ENCODE measurements around the gene UBE2R2.
"Not testable (repeated sequence)": the region's sequence is repeated elsewhere in the genome, so short reads cannot be mapped to it uniquely, and the experiment has no call there.

UBE2R2 gene

GRCh38 chr9:33816327-33817252 lies at the start of gene UBE2R2:
UBE2R2 (plus strand) TSS chr9:33817160; CDS start chr9:33817758, 598 bp downstream.
- peak; percentile 77 for DNase-seq

- not testable (repeated sequence) for DNase-seq
Observed at GRCh38 chr9:33770156-33770880, 46.6 kb upstream of the UBE2R2 start.

- DNase-seq, result not testable (repeated sequence)
Observed at GRCh38 chr9:33773135-33773534, 43.8 kb upstream of the UBE2R2 start.

GRCh38 chr9:33774074-33774659 lies 42.8 kb upstream of the UBE2R2 start:
- not testable (repeated sequence) for DNase-seq

GRCh38 chr9:33776578-33776977 lies 40.4 kb upstream of the UBE2R2 start:
- no peak for DNase-seq

- no peak for DNase-seq
Observed at GRCh38 chr9:33778700-33779351, 38.1 kb upstream of the UBE2R2 start.

- no peak for DNase-seq
Observed at GRCh38 chr9:33780276-33780675, 36.7 kb upstream of the UBE2R2 start.

GRCh38 chr9:33781736-33782135 lies 35.2 kb upstream of the UBE2R2 start:
- no peak for DNase-seq

- DNase-seq, result no peak
Observed at GRCh38 chr9:33782395-33783152, 34.4 kb upstream of the UBE2R2 start.

GRCh38 chr9:33785914-33786313 lies 31.0 kb upstream of the UBE2R2 start:
- DNase-seq, result no peak

- no peak for DNase-seq
Observed at GRCh38 chr9:33786681-33787080, 30.3 kb upstream of the UBE2R2 start.

GRCh38 chr9:33787839-33788238 lies 29.1 kb upstream of the UBE2R2 start:
- no peak for DNase-seq

GRCh38 chr9:33789429-33789828 lies 27.5 kb upstream of the UBE2R2 start:
- not testable (repeated sequence) for DNase-seq

GRCh38 chr9:33791117-33791516 lies 25.8 kb upstream of the UBE2R2 start:
- DNase-seq, result no peak

- not testable (repeated sequence) for DNase-seq
Observed at GRCh38 chr9:33793496-33793895, 23.5 kb upstream of the UBE2R2 start.

- DNase-seq, result no peak
Observed at GRCh38 chr9:33794560-33794959, 22.4 kb upstream of the UBE2R2 start.

GRCh38 chr9:33795281-33795680 lies 21.7 kb upstream of the UBE2R2 start, which contains the start of gene PRSS3:
PRSS3 (plus strand) TSS chr9:33795561; CDS start chr9:33795574, 13 bp downstream.
- no peak for DNase-seq

GRCh38 chr9:33795819-33796218 lies 21.1 kb upstream of the UBE2R2 start:
- DNase-seq, result no peak

GRCh38 chr9:33796679-33797078 lies 20.3 kb upstream of the UBE2R2 start:
- not testable (repeated sequence) for DNase-seq

GRCh38 chr9:33797837-33798236 lies 19.1 kb upstream of the UBE2R2 start:
- no peak for DNase-seq

GRCh38 chr9:33798545-33798944 lies 18.4 kb upstream of the UBE2R2 start:
- DNase-seq, result no peak
